ENCODE measurements around the gene PLD2.

Gene PLD2

DNA sequence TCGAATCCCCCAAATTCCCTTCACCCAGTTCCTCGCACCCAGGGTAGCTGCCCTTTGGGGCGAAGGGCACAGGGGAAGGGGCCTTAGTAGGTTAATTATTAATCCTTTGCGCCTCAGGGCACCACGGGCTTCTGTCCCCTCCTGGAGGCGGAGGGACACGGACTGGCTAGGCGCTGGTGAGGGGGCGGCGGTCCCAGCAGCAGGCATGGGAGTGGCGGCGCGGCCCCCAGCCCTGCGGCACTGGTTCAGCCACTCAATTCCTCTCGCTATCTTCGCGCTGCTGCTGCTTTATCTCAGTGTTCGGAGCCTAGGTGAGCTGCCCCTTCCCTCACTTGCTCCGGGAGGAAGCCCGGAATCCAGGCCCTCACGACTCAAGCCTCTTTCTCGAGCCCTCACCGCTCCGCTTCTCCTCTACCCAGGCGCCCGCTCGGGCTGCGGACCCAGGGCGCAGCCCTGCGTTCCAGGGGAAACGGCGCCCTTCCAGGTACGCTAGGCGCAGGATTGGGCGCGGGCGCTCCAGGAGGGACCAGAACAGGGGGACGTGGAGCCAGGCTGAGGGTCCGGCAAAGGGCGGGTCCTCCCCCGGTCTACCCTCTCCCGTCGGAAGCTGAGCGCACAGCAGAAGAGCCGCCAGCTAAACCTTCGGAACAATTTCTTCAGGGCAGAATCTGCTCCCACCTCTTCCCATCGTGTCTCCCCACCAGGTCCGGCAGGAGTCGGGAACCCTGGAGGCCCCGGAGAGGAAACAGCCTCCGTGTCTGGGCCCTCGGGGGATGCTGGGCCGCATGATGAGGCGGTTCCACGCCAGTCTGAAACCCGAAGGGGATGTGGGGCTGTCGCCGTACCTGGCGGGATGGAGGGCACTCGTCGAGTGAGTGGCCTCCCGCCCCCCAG, 17.9 kb upstream of the PLD2 start, which contains the start of gene GLTPD2:
Gene GLTPD2 (plus strand): TSS at position 158 of the 894 bp plus-strand sequence. CDS start 48 bp downstream, at position 206.
- Histone ChIP-seq H3K4me3 (ENCODE audit: low read length) (peak within 1 kb of the TSS; percentile 78), H3K36me3 (ENCODE audit: control insufficient read depth, low read length) (no peaks in the 10 kb centered on the region), H3K79me2 (ENCODE audit: control insufficient read depth, low read length) (no peaks in the 10 kb centered on the region), H3K4me1 (ENCODE audit: control insufficient read depth, low read length) (peaks cover 15% of the 10 kb centered on the region), H3K27me3 (ENCODE audit: control insufficient read depth, low read length) (peaks cover 15% of the 10 kb centered on the region), H3K4me2 (ENCODE audit: low read length) (peak within 1 kb of the TSS; percentile 91), H3F3A (ENCODE audit: control insufficient read depth, insufficient read depth) (peaks cover 4% of the 10 kb centered on the region; the same call in 1 of the 2 replicates), H4K20me1 (ENCODE audit: control insufficient read depth, insufficient read depth, low read depth, low read length) (no peaks in the 10 kb centered on the region), H3K9me2 (replicated peaks; ENCODE audit: control insufficient read depth, low read length) (no peaks in the 10 kb centered on the region), H3K27ac (ENCODE audit: low read depth, low read length) (no peak within 1 kb of the TSS), H3K9me3 (ENCODE audit: control insufficient read depth, insufficient read depth, low read length) (no peaks in the 10 kb centered on the region)
- TF ChIP-seq, protein P1, sequence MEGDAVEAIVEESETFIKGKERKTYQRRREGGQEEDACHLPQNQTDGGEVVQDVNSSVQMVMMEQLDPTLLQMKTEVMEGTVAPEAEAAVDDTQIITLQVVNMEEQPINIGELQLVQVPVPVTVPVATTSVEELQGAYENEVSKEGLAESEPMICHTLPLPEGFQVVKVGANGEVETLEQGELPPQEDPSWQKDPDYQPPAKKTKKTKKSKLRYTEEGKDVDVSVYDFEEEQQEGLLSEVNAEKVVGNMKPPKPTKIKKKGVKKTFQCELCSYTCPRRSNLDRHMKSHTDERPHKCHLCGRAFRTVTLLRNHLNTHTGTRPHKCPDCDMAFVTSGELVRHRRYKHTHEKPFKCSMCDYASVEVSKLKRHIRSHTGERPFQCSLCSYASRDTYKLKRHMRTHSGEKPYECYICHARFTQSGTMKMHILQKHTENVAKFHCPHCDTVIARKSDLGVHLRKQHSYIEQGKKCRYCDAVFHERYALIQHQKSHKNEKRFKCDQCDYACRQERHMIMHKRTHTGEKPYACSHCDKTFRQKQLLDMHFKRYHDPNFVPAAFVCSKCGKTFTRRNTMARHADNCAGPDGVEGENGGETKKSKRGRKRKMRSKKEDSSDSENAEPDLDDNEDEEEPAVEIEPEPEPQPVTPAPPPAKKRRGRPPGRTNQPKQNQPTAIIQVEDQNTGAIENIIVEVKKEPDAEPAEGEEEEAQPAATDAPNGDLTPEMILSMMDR (IDR thresholded peaks at IDR 0.05; ENCODE audit: low read depth, low read length, poor library complexity, severe bottlenecking), result no peak
- no peak for TF ChIP-seq EZH2phosphoT487 (IDR thresholded peaks at IDR 0.05; ENCODE audit: borderline replicate concordance, low read length)

DNA sequence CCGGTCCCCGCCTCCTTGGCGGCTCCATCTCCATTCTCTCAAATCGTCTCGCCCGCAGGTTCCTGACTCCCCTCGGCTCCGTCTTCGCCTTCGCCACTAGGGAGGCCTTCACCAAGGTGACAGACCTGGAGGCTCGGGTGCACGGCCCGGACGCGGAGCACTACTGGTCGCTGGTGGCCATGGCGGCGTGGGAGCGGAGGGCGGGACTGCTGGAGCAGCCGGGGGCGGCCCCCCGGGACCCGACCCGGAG, 17.3 kb upstream of the PLD2 start:
- TF ChIP-seq EZH2phosphoT487 (IDR thresholded peaks at IDR 0.05; ENCODE audit: borderline replicate concordance, low read length), result no peak
- TF ChIP-seq, protein P1 (IDR thresholded peaks at IDR 0.05; ENCODE audit: low read depth, low read length, poor library complexity, severe bottlenecking), result no peak

DNA sequence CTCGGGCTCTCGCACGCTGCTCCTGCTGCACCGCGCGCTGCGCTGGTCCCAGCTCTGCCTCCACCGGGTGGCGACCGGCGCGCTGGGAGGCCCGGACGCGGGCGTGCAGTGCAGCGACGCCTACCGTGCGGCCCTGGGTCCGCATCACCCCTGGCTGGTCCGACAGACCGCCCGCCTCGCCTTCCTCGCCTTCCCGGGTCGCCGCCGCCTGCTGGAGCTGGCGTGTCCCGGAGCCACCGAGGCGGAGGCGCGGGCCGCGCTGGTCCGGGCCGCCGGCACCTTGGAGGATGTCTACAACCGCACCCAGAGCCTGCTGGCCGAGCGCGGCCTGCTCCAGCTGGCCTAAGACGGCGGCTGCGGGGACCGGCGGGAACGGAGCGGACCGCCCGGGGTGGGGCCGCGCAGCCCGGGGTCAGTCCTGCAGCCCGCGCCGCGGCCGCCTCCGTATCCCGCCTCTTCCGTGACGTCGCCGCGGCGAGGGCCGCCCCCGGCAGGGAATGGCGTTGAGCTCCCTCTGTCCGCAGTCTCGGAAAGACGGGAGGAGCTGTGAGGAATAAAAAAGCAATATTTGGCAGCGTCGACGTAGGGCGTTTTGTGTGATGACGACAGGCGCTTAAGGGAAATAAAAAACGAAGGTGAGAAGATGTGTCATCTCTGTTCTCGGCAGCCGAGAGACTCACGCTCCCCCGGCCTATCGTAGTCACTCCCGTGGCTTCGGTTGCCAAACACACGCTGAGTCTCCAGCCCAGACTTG, 16.8 kb upstream of the PLD2 start:
- peaks cover 16% of the 10 kb centered on the region for H3K4me1 ChIP-seq (ENCODE audit: control insufficient read depth, low read length)
- H3K4me2 ChIP-seq (ENCODE audit: low read length), result peak overlapping the region; percentile 91
- H3K27me3 ChIP-seq (ENCODE audit: control insufficient read depth, low read length), result peaks cover 15% of the 10 kb centered on the region
- H3K79me2 ChIP-seq (ENCODE audit: control insufficient read depth, low read length), result no peaks in the 10 kb centered on the region
- peak overlapping the region; percentile 78 for H3K4me3 ChIP-seq (ENCODE audit: low read length)
- H3K9me2 ChIP-seq (replicated peaks; ENCODE audit: control insufficient read depth, low read length), result no peaks in the 10 kb centered on the region
- no peaks in the 10 kb centered on the region for H4K20me1 ChIP-seq (ENCODE audit: control insufficient read depth, insufficient read depth, low read depth, low read length)
- H3F3A ChIP-seq (ENCODE audit: control insufficient read depth, insufficient read depth), result peaks cover 4% of the 10 kb centered on the region; the same call in 1 of the 2 replicates
- TF ChIP-seq, protein P1 (IDR thresholded peaks at IDR 0.05; ENCODE audit: low read depth, low read length, poor library complexity, severe bottlenecking), result peak; percentile 86
- no peak for TF ChIP-seq EZH2phosphoT487 (IDR thresholded peaks at IDR 0.05; ENCODE audit: borderline replicate concordance, low read length)
- no peaks in the 10 kb centered on the region for H3K36me3 ChIP-seq (ENCODE audit: control insufficient read depth, low read length)
- H3K9me3 ChIP-seq (ENCODE audit: control insufficient read depth, insufficient read depth, low read length), result no peaks in the 10 kb centered on the region
- 0 out of 2 replicates have a peak overlapping the region, but pooled peaks have one; percentile 14 for H3K27ac ChIP-seq (ENCODE audit: low read depth, low read length)

More for the DNA sequence above, 17.3 kb upstream of the PLD2 start:
- no peaks in the 10 kb centered on the region for H3K9me3 ChIP-seq (ENCODE audit: control insufficient read depth, insufficient read depth, low read length)
- no peak overlapping the region for H3K27ac ChIP-seq (ENCODE audit: low read depth, low read length)
- no peaks in the 10 kb centered on the region for H3K79me2 ChIP-seq (ENCODE audit: control insufficient read depth, low read length)
- peak overlapping the region; percentile 91 for H3K4me2 ChIP-seq (ENCODE audit: low read length)
- H3K36me3 ChIP-seq (ENCODE audit: control insufficient read depth, low read length), result no peaks in the 10 kb centered on the region
- H3F3A ChIP-seq (ENCODE audit: control insufficient read depth, insufficient read depth), result peaks cover 4% of the 10 kb centered on the region; the same call in 1 of the 2 replicates
- H3K27me3 ChIP-seq (ENCODE audit: control insufficient read depth, low read length), result peaks cover 15% of the 10 kb centered on the region
- peaks cover 15% of the 10 kb centered on the region for H3K4me1 ChIP-seq (ENCODE audit: control insufficient read depth, low read length)
- no peaks in the 10 kb centered on the region for H3K9me2 ChIP-seq (replicated peaks; ENCODE audit: control insufficient read depth, low read length)
- peak overlapping the region; percentile 78 for H3K4me3 ChIP-seq (ENCODE audit: low read length)
- no peaks in the 10 kb centered on the region for H4K20me1 ChIP-seq (ENCODE audit: control insufficient read depth, insufficient read depth, low read depth, low read length)

Measured in DOHH2 (cell line).